ENCODE results near the gene CCDC142.

Gene CCDC142

DNA sequence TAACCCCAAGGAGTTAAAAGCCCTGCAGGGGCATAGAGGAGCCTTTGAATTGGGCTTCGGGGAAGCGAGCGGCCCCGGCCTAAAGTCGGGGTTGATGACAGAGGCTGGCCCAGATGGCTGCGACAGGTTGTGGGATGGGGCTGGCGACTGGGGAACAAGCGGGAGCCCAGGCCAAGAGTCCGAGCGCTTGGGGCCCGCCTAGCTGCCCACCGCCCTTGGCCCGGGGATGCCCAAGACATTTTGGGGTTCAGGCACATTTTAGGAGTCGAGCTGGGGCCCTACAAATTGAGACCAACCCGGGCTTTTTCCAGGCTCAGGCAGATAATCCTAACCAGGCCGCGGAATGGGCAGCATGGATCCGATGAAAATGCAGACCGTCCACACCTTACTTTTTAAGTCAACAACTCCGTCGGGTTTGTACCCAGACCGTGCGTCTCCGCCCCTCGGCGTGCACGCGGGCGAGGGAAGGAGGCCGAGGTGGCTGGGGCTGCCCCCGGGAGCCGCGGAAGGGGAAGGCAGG is 41.6 kb downstream of the CCDC142 start:
- TF ChIP-seq GATA1 (IDR thresholded peaks at IDR 0.05; ENCODE audit: low read depth, low read length) (no peak), POLR2A (IDR thresholded peaks at IDR 0.05; ENCODE audit: low read length) (no peak)
- no peak for DNase-seq

DNA sequence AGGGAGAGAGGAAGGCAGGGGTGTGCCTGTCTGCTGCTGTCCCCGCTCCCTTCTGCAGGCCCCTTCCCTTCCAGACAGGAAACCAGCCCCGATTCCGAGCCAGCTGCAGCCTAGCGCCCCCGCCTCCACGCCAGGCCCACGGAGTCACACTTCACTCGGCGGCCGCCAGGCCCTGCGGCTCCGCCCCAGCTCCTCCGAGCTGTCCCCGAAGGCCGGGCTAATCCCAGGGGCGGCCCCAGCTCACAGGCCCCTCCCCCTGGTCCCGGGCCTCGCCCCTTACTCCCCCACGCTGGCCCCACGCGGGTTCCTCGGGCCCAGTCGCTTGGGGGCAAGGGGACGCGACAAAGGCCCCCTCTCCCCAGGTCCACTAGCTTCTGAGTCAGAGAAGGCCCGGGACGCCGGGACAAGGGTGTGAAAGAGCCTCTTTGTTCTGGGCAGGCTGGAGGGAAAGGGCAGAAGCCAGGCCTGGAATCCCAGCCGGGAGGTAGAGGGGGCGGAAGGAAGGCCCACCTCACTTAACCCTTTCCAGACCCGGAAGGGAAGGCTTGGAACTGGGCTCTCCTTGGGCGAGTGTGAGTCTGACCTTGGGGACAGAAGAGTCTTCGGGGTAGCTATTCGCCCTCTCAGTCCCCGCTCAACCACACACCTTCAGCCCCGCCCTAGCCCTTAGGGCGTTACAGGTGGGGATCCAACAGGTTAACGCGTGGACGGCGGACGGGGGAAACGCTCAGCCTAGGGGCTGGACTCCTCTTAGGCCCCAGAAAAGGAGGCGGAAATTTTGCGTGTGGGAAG is 42.2 kb downstream of the CCDC142 start:
- TF ChIP-seq POLR2A (IDR thresholded peaks at IDR 0.05; ENCODE audit: low read length) = no peak
- TF ChIP-seq GATA1 (IDR thresholded peaks at IDR 0.05; ENCODE audit: low read depth, low read length) = no peak
- DNase-seq = peak; percentile 42 to 53

DNA sequence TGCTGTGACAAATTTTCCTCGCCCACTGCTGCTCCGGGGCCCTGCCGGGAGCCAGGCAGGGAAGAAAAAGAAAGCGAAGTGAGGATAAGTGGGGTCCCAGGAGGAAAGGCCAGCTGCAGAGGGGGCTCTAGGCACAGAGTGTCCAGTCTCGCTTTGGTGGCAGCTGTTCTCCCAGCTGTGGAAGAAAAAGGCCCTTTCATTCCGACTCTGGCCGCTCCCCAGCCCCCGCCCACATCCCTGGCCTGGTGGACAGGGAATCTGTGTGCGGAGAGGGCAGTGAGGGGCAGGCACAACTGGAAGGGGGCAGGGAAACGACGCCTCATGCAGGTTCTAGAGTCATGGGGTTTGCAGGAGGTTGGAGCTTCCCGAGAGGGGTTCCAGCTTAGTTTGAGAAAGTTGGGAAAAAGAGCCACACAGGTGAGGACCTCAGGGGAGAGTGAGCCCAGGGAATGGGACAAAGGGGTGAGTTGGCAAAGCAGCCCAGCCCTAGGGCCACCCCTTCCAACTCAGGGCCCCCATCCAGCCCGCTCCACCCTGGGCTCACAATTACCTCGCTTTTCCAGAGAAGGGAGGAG is 42.9 kb downstream of the CCDC142 start:
- DNase-seq = no peak

DNA sequence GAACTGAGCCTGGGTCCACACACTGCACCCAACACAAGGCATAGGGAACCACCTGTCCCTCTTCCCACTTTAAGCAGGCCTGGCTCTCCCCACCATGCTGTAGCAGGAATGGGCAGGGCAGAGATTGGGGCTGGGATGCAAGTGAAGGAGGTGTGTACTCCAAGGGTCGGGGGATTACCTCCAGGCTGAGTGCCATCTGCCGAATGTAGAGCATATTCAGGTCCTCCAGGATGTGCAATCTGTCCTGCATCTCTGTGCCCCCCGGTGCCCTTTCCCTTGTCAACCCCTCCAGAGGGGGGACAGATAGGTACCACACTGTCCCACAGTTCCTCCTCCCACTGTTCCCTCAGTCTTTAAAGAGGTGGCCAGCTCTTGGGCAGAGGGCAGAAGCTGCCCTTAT is 43.4 kb downstream of the CCDC142 start:
- DNase-seq = no peak
- no peak for TF ChIP-seq GATA1 (IDR thresholded peaks at IDR 0.05; ENCODE audit: low read depth, low read length)
- TF ChIP-seq POLR2A (IDR thresholded peaks at IDR 0.05; ENCODE audit: low read length) = no peak

More for the DNA sequence above, 42.9 kb downstream of the CCDC142 start:
- TF ChIP-seq POLR2A (IDR thresholded peaks at IDR 0.05; ENCODE audit: low read length) (no peak), GATA1 (IDR thresholded peaks at IDR 0.05; ENCODE audit: low read depth, low read length) (no peak)

DNA sequence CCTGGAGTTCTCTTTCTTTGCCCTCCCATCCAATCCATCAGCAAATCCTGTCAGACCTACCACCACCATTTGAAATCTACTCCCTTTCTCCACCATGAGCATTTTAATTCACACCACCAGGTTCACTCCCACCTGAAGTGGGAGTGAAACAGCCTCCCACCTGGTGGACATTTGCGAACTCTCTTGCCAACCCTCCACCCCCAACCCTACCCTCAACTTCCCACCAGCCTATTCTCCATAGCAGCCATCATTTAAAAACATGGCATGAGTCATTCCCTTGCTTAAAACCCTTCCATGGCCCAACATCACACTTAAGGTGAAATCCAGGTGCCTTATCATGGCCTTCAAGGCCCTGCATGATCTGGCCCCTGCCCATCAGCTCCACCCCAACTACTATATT is 44.5 kb downstream of the CCDC142 start:
- TF ChIP-seq POLR2A (IDR thresholded peaks at IDR 0.05; ENCODE audit: low read length) (no peak), GATA1 (IDR thresholded peaks at IDR 0.05; ENCODE audit: low read depth, low read length) (no peak)
- no peak for DNase-seq

DNA sequence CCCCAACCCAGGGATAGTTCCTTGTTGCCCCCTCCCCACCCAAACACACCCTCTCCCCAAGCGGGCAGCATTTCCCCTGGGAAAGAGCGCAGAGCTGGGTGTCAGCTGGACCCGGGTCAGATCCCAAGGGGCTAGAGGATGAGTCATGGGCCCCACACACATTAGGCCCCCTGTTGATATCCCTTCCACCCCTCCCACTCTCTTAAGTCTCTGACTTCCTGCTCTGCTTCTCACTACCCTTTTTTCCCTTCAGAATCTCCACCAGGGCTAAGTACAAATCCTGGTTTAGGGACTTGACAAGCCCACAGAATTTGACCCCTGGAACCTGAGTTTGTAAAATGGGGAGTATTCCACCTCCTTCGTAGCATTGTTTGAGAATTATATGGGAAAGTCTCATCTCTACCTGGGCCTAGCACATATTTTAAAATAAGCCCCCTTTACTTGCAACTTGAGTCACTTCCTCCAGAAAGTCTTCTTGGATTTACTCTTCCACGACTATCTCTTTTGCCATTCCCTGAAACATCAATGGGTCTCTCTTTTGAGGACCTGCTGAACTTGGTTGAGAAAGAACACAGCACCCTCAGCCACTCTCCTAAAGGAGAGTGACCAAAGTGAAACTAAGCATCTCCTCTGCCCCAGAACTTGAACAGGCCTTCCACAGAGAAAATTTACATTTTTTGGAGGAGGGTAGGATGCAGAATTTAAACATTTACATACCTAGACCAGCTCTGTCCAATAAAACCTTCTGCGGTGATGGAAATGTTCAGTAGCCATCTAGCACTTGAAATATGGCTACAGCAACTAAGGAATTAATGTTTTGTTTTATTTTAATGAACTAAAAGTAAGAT is 45.7 kb downstream of the CCDC142 start:
- TF ChIP-seq GATA1 (IDR thresholded peaks at IDR 0.05; ENCODE audit: low read depth, low read length) (no peak), POLR2A (IDR thresholded peaks at IDR 0.05; ENCODE audit: low read length) (no peak)
- DNase-seq = no peak

DNA sequence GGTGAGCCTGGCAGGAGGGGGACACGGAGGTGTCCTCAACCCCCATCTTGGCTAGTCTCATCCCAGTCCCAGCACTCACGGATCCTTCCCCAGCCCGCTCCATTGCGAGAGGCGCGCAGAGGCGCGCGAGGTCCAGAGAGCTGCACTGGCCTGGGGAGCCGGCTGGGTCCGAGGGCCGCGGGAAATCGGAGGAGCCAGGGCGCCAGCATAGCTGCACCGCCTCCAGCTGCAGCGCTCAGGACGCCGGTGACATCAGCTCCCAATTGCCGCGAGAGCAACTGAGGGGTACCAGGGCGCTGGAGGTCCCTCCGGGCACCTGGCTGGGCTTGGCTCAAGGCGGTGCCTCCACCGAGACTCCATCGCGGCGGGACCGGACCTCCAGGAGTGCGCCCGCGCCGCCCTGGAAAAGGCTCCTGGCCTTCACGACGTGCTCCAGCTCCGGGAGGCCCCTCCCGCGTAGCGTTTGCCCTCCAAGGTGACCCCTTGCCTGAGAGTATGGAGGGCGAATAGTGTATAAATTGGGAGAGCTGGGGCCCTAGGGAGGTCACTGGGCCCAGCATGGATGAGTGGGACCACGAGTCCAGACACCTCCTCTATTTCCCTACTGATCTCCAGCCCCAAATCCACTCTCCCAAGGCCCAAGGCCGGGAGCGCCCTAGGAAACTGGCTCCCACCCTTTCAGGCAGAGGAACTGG is 46.5 kb downstream of the CCDC142 start:
- no peak for DNase-seq
- TF ChIP-seq GATA1 (IDR thresholded peaks at IDR 0.05; ENCODE audit: low read depth, low read length) (no peak), POLR2A (IDR thresholded peaks at IDR 0.05; ENCODE audit: low read length) (no peak)

DNA sequence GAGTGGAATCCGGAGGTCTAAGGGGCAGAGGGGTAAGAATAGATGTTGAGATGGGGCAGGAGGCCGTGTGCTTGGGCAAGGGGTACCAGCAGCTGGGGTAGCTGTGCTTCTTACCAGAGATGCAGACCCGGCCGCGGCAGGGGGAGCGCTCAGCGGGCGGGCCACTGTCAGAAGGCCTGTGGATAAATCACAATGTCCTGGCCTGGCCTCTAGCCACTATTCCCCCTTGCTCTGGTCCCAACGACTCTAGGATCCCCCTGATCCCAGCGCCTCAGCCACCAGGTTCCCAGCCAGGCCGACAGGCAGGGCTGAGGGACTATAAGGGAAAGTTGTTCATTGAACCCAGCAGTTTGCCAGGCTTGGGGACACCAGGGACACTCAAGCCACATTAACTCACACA is 52.3 kb downstream of the CCDC142 start:
- TF ChIP-seq POLR2A (IDR thresholded peaks at IDR 0.05; ENCODE audit: low read length) (no peak), GATA1 (IDR thresholded peaks at IDR 0.05; ENCODE audit: low read depth, low read length) (no peak)
- no peak for DNase-seq

DNA sequence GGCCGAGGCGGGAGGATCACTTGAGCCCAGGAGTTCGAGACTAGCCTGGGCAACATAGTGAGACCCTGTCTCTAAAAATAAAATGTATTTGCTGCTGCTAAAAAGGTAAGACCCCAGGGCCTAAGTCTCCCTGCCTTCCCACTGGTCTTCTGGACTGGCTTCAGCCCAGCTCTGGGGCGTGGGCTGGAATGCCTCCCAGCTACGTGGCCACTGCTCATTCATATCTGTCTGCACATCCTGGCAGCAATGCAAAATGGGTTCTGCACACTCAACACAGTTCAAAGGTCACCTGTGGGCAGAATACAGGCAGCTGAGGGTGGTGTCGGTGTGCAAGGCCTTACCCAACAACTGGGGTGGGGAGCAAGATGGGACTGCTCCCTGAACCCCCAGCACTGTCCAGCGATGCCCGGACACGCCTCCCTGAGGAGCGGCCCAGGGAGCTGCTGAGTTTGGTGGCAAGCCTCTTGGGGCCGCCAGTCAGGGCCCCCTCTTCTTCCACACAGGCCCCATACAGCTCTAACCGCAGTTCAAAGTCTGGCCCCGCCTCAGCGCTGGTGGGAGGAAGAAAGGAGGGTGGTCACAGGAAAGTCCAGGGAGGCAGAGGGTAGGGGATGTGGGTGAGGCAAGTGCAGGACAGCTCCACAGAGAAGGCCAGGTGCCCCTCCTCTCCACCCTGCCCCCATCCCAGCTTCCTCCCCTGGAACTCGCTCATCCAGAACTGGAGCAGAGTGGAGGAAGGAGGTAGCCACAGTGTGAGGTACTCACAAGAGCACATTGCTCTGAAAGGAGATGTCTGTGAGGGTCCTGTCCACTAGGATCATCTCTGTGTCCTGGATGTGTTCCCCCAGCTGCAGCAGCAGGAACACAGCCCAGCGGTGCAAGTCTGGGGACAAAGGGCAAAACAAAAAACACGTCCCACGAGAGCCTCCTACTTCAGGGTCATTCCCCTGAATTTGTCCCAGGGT is 53.0 kb downstream of the CCDC142 start:
- TF ChIP-seq GATA1 (IDR thresholded peaks at IDR 0.05; ENCODE audit: low read depth, low read length) (no peak), POLR2A (IDR thresholded peaks at IDR 0.05; ENCODE audit: low read length) (no peak)
- DNase-seq = no peak

DNA sequence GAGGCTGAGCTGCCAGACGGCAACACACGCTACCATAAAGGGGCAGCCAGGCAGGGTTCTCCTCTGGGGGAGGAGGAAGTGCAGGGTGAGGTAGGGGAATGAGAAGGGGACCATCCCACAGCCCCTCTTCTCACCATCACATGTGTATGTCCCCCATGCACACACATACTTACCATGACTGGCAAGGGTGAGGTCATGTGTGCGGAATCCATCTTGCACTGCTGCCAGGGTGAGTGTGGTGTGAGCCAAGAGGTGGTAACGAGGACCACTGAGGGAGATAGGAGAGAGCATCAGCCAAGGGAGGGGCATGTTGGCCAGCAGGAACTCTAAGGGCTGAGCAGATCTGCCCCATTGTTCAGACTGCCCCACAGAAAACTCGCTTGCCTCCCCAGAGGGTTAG is 54.1 kb downstream of the CCDC142 start:
- no peak for TF ChIP-seq POLR2A (IDR thresholded peaks at IDR 0.05; ENCODE audit: low read length)
- no peak for TF ChIP-seq GATA1 (IDR thresholded peaks at IDR 0.05; ENCODE audit: low read depth, low read length)
- DNase-seq = no peak

DNA sequence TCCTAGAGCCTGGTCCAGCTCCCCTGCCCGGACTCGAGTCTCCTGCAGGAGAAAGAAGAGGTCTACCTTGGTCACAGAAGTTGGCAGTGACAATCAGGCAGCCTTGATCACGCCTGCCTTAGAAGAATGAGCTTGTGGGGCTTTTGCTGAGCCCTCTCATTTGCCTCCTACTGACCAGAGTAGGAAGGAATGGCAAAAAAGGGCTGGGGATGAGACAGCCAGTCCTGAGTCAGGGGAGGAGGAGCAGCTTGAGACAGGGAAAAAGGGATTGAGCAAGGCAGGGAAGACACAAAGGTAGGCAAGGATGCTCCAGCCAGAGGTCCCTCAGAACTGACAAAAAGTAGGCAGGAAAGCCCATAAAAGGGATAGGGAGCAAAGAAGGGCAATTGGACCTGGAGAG is 55.2 kb downstream of the CCDC142 start:
- TF ChIP-seq POLR2A (IDR thresholded peaks at IDR 0.05; ENCODE audit: low read length) = no peak

DNA sequence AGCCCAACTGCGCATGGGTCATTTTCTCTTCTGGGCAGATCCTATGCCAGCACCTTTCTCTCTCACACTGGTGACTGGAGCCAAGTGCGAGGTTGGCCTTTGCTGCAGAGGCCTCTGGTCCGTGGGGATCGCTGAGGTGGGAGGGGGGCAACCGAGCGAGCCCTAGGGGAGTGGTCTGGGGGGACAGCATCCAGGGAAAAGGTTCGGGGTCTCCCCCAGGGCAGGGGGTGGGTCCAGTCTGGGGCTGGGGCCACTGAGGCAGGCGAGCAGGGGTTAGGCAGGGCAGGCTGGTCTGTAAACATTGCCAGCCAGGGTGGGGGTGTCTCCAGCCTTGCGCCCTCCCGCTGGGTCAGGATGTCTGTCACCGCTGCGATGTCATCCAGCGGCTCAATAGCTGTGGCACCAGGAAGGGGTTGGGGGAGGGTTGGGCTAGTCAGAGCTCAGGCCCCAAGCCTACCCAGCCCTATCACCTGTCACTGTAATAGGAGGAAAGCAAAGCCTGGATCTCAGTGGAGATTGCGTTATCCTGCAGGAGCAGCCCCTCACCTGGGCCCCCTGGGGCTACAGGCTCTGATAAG is 56.5 kb downstream of the CCDC142 start:
- DNase-seq = no peak
- TF ChIP-seq POLR2A (IDR thresholded peaks at IDR 0.05; ENCODE audit: low read length) (no peak), GATA1 (IDR thresholded peaks at IDR 0.05; ENCODE audit: low read depth, low read length) (no peak)

More for the DNA sequence above, 55.2 kb downstream of the CCDC142 start:
- DNase-seq = no peak
